LHCN-M2 (cell line): ENCODE data around the gene CST11. TPM values are rescaled to one million over a fixed set of nuclear protein-coding genes. Genes with fewer than 3 reads are reported as not detected.
"Not testable (repeated sequence)": the region's sequence is repeated elsewhere in the genome, so short reads cannot be mapped to it uniquely, and the experiment has no call there.

Experiments used
- DNase-seq: peaks from one replicate; pipeline ENCODE4 v3.0.0-alpha.2; 2012; ENCODE audit warnings: low read depth
- polyA plus RNA-seq: library from polyadenylated mRNA; unstranded; fragments of >200 nt; gene quantifications from one replicate; pipeline ENCODE4 v1.2.1, GENCODE V29; 2012; ENCODE audit warnings: missing spikeins
- total RNA-seq: library from RNA; depleted of rRNA; stranded (reverse); fragments of >200 nt; gene quantifications from 2 replicates; pipeline ENCODE4 v1.2.3, GENCODE V29; 2014; rRNA removed

Gene CST11
- total RNA-seq, result not detected in 2 replicates
- not detected for polyA plus RNA-seq

GRCh38 chr20:23452776-23453175 is at the start of gene CST11:
CST11 (minus strand) TSS chr20:23452876; CDS start chr20:23452811, 65 bp downstream.
- DNase-seq, result no peak

GRCh38 chr20:23501926-23502325 is 49.2 kb upstream of the CST11 start:
- DNase-seq, result no peak

GRCh38 chr20:23497536-23497935 is 44.9 kb upstream of the CST11 start:
- DNase-seq, result no peak

GRCh38 chr20:23493172-23493772 is 40.6 kb upstream of the CST11 start:
- no peak for DNase-seq

- no peak for DNase-seq
These were observed 39.6 kb upstream of the CST11 start for GRCh38 chr20:23492292-23492691.

- DNase-seq, result no peak
These were observed 38.1 kb upstream of the CST11 start, which contains the start of gene CST8 for GRCh38 chr20:23490817-23491216. CST8 (plus strand) TSS chr20:23491117; CDS start chr20:23491668, 551 bp downstream.

- DNase-seq, result no peak
These were observed 36.3 kb upstream of the CST11 start for GRCh38 chr20:23488996-23489395.

- no peak for DNase-seq
These were observed 35.8 kb upstream of the CST11 start for GRCh38 chr20:23488470-23488869.

GRCh38 chr20:23484081-23484480 is 31.4 kb upstream of the CST11 start:
- DNase-seq, result no peak

GRCh38 chr20:23482138-23482537 is 29.5 kb upstream of the CST11 start:
- DNase-seq, result no peak

- no peak for DNase-seq
These were observed 26.4 kb upstream of the CST11 start for GRCh38 chr20:23479043-23479442.

- no peak for DNase-seq
These were observed 24.5 kb upstream of the CST11 start for GRCh38 chr20:23477223-23477622.

- DNase-seq, result no peak
These were observed 23.5 kb upstream of the CST11 start for GRCh38 chr20:23476015-23476754.

- DNase-seq, result no peak
These were observed 22.7 kb upstream of the CST11 start for GRCh38 chr20:23475395-23475794.

- DNase-seq, result not testable (repeated sequence)
These were observed 20.6 kb upstream of the CST11 start for GRCh38 chr20:23473293-23473692.

GRCh38 chr20:23472306-23472705 is 19.6 kb upstream of the CST11 start:
- DNase-seq, result not testable (repeated sequence)

- not testable (repeated sequence) for DNase-seq
These were observed 14.3 kb upstream of the CST11 start for GRCh38 chr20:23466961-23467360.

- no peak for DNase-seq
These were observed 8.5 kb upstream of the CST11 start for GRCh38 chr20:23461180-23461579.

GRCh38 chr20:23459461-23460150 is 6.9 kb upstream of the CST11 start:
- DNase-seq, result peak; percentile 49

GRCh38 chr20:23456873-23457272 is 4.2 kb upstream of the CST11 start:
- DNase-seq, result no peak

- no peak for DNase-seq
These were observed 3.7 kb upstream of the CST11 start for GRCh38 chr20:23456409-23456808.

GRCh38 chr20:23455639-23456038 is 3.0 kb upstream of the CST11 start:
- no peak for DNase-seq
